WTC11 (cell line): ENCODE data around the gene TOE1. TPM values are rescaled to one million over a fixed set of nuclear protein-coding genes. Genes with fewer than 3 reads are reported as not detected.

Source experiments
- ATAC-seq: fragments of 200-7000 bp; cut with Tn5 transposase; 2 replicates; pipeline ENCODE4 v1.10.0; 2021; ENCODE audit warnings: mild to moderate bottlenecking, moderate library complexity
- CTCF ChIA-PET: fragments of 300-600 bp; sonication (Branson Sonifier 250); formaldehyde crosslinking; loops from one replicate; lab custom pipeline; 2021; ENCODE audit warnings: antibody characterized with exemption; lab: Charles Lee
- POLR2A ChIA-PET: fragments of 350-600 bp; sonication (Branson Sonifier 250); formaldehyde crosslinking; loops from one replicate; lab custom pipeline; 2021; ENCODE audit warnings: antibody characterized with exemption; lab: Charles Lee
- DNase-seq: peaks from one replicate; pipeline ENCODE4 v3.0.0; 2021; ENCODE audit warnings: low spot score
- H3K27ac Mint-ChIP-seq: 2 replicates; pipeline ENCODE4 v1.8.0; 2021; ENCODE audit warnings: mixed read lengths
- H3K27me3 Mint-ChIP-seq: 2 replicates; pipeline ENCODE4 v1.8.0; 2021; ENCODE audit warnings: low read depth, mild to moderate bottlenecking, moderate library complexity, mixed read lengths
- H3K36me3 Mint-ChIP-seq: 2 replicates; pipeline ENCODE4 v1.8.0; 2021; ENCODE audit warnings: mixed read lengths
- H3K4me1 Mint-ChIP-seq: 2 replicates; pipeline ENCODE4 v1.8.0; 2022; ENCODE audit warnings: mixed read lengths
- H3K4me3 Mint-ChIP-seq: 2 replicates; pipeline ENCODE4 v1.8.0; 2021; ENCODE audit warnings: mild to moderate bottlenecking, moderate library complexity, mixed read lengths
- H3K9me3 Mint-ChIP-seq: 2 replicates; pipeline ENCODE4 v1.8.0; 2021; ENCODE audit warnings: mixed read lengths
- ATF1 ChIP-seq: sonication (generic); formaldehyde crosslinking; IDR thresholded peaks from 2 replicates; pipeline ENCODE4 v1.8.1; 2023; ENCODE audit warnings: mild to moderate bottlenecking, moderate library complexity, missing genetic modification reagents
- ATF3 ChIP-seq: sonication (generic); formaldehyde crosslinking; conservative IDR thresholded peaks from 2 replicates; pipeline ENCODE4 v1.8.1; 2022; ENCODE audit warnings: mild to moderate bottlenecking, missing genetic modification reagents
- CBFB ChIP-seq: sonication (generic); formaldehyde crosslinking; IDR thresholded peaks from 2 replicates; pipeline ENCODE4 v1.8.1; 2022; ENCODE audit warnings: mild to moderate bottlenecking, low read depth, missing genetic modification reagents
- HMGA2 ChIP-seq: fragments of 250-450 bp; sonication (Bioruptor Pico); IDR thresholded peaks from 2 replicates; pipeline ENCODE4 v1.4.0; 2021; ENCODE audit warnings: mild to moderate bottlenecking, moderate library complexity
- JUN ChIP-seq: sonication (generic); formaldehyde crosslinking; IDR thresholded peaks from 2 replicates; pipeline ENCODE4 v1.8.0; 2023; ENCODE audit warnings: mild to moderate bottlenecking, missing genetic modification reagents
- KAT7 ChIP-seq: sonication (generic); formaldehyde crosslinking; IDR thresholded peaks from 2 replicates; pipeline ENCODE4 v1.8.1; 2023; ENCODE audit warnings: missing genetic modification reagents, mild to moderate bottlenecking, borderline replicate concordance
- MLX ChIP-seq: sonication (generic); formaldehyde crosslinking; IDR thresholded peaks from 2 replicates; pipeline ENCODE4 v1.8.1; 2023; ENCODE audit warnings: mild to moderate bottlenecking, missing genetic modification reagents, moderate library complexity
- MYBL2 ChIP-seq: sonication (generic); formaldehyde crosslinking; IDR thresholded peaks from 2 replicates; pipeline ENCODE4 v1.8.1; 2023; ENCODE audit warnings: mild to moderate bottlenecking, moderate library complexity, missing genetic modification reagents
- NFE2L1 ChIP-seq: sonication (generic); formaldehyde crosslinking; IDR thresholded peaks from 2 replicates; pipeline ENCODE4 v1.8.1; 2023; ENCODE audit warnings: missing genetic modification reagents
- NFYB ChIP-seq: sonication (generic); formaldehyde crosslinking; conservative IDR thresholded peaks from 2 replicates; pipeline ENCODE4 v1.8.0; 2022; ENCODE audit warnings: low read depth, missing genetic modification reagents
- NR1H2 ChIP-seq: sonication (generic); formaldehyde crosslinking; IDR thresholded peaks from 2 replicates; pipeline ENCODE4 v1.9.0; 2021; ENCODE audit warnings: mild to moderate bottlenecking, moderate library complexity, missing genetic modification reagents
- NR3C1 ChIP-seq: sonication (generic); formaldehyde crosslinking; conservative IDR thresholded peaks from 2 replicates; pipeline ENCODE4 v1.8.1; 2023; ENCODE audit warnings: low read depth, mild to moderate bottlenecking, missing genetic modification reagents
- OVOL2 ChIP-seq: fragments of 250-450 bp; sonication (Bioruptor Pico); IDR thresholded peaks from 2 replicates; pipeline ENCODE4 v1.9.0; 2021; ENCODE audit warnings: mild to moderate bottlenecking, borderline replicate concordance
- PRRX2 ChIP-seq: fragments of 250-450 bp; sonication (Bioruptor Pico); IDR thresholded peaks from 2 replicates; pipeline ENCODE4 v1.8.0; 2021; ENCODE audit warnings: mild to moderate bottlenecking
- RELA ChIP-seq: sonication (generic); formaldehyde crosslinking; IDR thresholded peaks from 2 replicates; pipeline ENCODE4 v1.8.1; 2022; ENCODE audit warnings: missing genetic modification reagents, mild to moderate bottlenecking, borderline replicate concordance
- SMAD3 ChIP-seq: sonication (generic); formaldehyde crosslinking; IDR thresholded peaks from 2 replicates; pipeline ENCODE4 v1.8.0; 2022; ENCODE audit warnings: missing genetic modification reagents, mild to moderate bottlenecking, borderline replicate concordance
- STAT6 ChIP-seq: sonication (generic); formaldehyde crosslinking; conservative IDR thresholded peaks from 2 replicates; pipeline ENCODE4 v1.8.1; 2023; ENCODE audit warnings: mild to moderate bottlenecking, low read depth, missing genetic modification reagents, moderate library complexity
- TCF7 ChIP-seq: sonication (generic); formaldehyde crosslinking; IDR thresholded peaks from 2 replicates; pipeline ENCODE4 v1.8.0; 2022; ENCODE audit warnings: mild to moderate bottlenecking, low read depth, missing genetic modification reagents, moderate library complexity
- TEAD4 ChIP-seq: sonication (generic); formaldehyde crosslinking; IDR thresholded peaks from 2 replicates; pipeline ENCODE4 v1.8.0; 2022; ENCODE audit warnings: mild to moderate bottlenecking, missing genetic modification reagents
- TP53 ChIP-seq: sonication (generic); formaldehyde crosslinking; IDR thresholded peaks from 2 replicates; pipeline ENCODE4 v1.8.1; 2023; ENCODE audit warnings: mild to moderate bottlenecking, missing genetic modification reagents
- USF1 ChIP-seq: sonication (generic); formaldehyde crosslinking; IDR thresholded peaks from 2 replicates; pipeline ENCODE4 v1.8.0; 2022; ENCODE audit warnings: mild to moderate bottlenecking, missing genetic modification reagents
- ZNF121 ChIP-seq: sonication (generic); formaldehyde crosslinking; IDR thresholded peaks from 2 replicates; pipeline ENCODE4 v1.8.0; 2023; ENCODE audit warnings: missing genetic modification reagents
- ZNF281 ChIP-seq: sonication (generic); formaldehyde crosslinking; IDR thresholded peaks from 2 replicates; pipeline ENCODE4 v1.8.0; 2023; ENCODE audit warnings: mild to moderate bottlenecking, missing genetic modification reagents
- ZNF671 ChIP-seq: fragments of 250-450 bp; sonication (Bioruptor Pico); IDR thresholded peaks from 2 replicates; pipeline ENCODE4 v1.8.0; 2021; ENCODE audit warnings: mild to moderate bottlenecking
- total RNA-seq: library from RNA; stranded (reverse); gene quantifications from 3 replicates; pipeline ENCODE4 v1.2.3, GENCODE V29; 2021

TOE1 gene
- total RNA-seq, 1 experiment from 2014 or later, result 7.4 TPM

- H3K4me1 Mint-ChIP-seq, result peaks cover 9% of the 10 kb centered on the region; the same call in 1 of the 2 replicates
- TF ChIP-seq RELA (CRISPR knock-in tag) (no peak), NFE2L1 (CRISPR knock-in tag) (no peak), OVOL2 (CRISPR knock-in tag) (no peak), NR1H2 (CRISPR knock-in tag) (no peak), SMAD3 (CRISPR knock-in tag) (no peak), ATF3 (no peak), NFYB (CRISPR knock-in tag) (no peak), STAT6 (CRISPR knock-in tag) (no peak), USF1 (CRISPR knock-in tag) (no peak), ATF1 (no peak), PRRX2 (CRISPR knock-in tag) (no peak), HMGA2 (CRISPR knock-in tag) (no peak), MLX (CRISPR knock-in tag) (no peak), TP53 (CRISPR knock-in tag) (no peak), KAT7 (no peak), JUN (CRISPR knock-in tag) (no peak)
- POLR2A ChIA-PET, result no interaction called here
- H3K4me3 Mint-ChIP-seq, result no peak overlapping the region
- no peaks in the 10 kb centered on the region for H3K9me3 Mint-ChIP-seq
- ATAC-seq (no peak), DNase-seq (no peak)
- H3K27me3 Mint-ChIP-seq, result no peaks in the 10 kb centered on the region
- no peaks in the 10 kb centered on the region for H3K36me3 Mint-ChIP-seq
- H3K27ac Mint-ChIP-seq, result no peak overlapping the region
- CTCF ChIA-PET, result interaction anchor here (0.6 kb wide), 1 partner anchor 204 kb away, joined by 3 read pairs; no protein-coding TSS in a partner anchor
Observed at GRCh38 chr1:45353685-45354084, 13.7 kb downstream of the TOE1 start.

- TF ChIP-seq TEAD4 (CRISPR knock-in tag), result no peak
- no peak for TF ChIP-seq TCF7
- no peak for TF ChIP-seq CBFB (CRISPR knock-in tag)
- TF ChIP-seq MYBL2 (CRISPR knock-in tag), result no peak
- TF ChIP-seq, all 79 proteins: peak for 0
- Mint-ChIP-seq H3K4me3 (no peak overlapping the region), H3K9me3 (no peaks in the 10 kb centered on the region), H3K27ac (no peak overlapping the region), H3K4me1 (peaks cover 10% of the 10 kb centered on the region), H3K36me3 (no peaks in the 10 kb centered on the region), H3K27me3 (no peaks in the 10 kb centered on the region)
- ATAC-seq (no peak), DNase-seq (no peak)
- POLR2A ChIA-PET, result no interaction called here
- CTCF ChIA-PET, result interaction anchor here (1.1 kb wide), 1 partner anchor 11 kb away, joined by 4 read pairs; no protein-coding TSS in a partner anchor
Observed at GRCh38 chr1:45354838-45355237, 14.9 kb downstream of the TOE1 start.

GRCh38 chr1:45355683-45356082 is 15.7 kb downstream of the TOE1 start:
- Mint-ChIP-seq H3K36me3 (no peaks in the 10 kb centered on the region), H3K27ac (no peak overlapping the region), H3K27me3 (no peaks in the 10 kb centered on the region), H3K9me3 (no peaks in the 10 kb centered on the region), H3K4me1 (peaks cover 18% of the 10 kb centered on the region), H3K4me3 (no peak overlapping the region)
- ChIA-PET CTCF (interaction anchor here (0.6 to 6.5 kb wide), 5 partner anchors 12 to 575 kb away, joined by 3 to 170 read pairs (median 4); partner anchors contain the start of gene TESK2), POLR2A (no interaction called here)
- ATAC-seq, result no peak
- DNase-seq, result no peak
- TF ChIP-seq ZNF121 (no peak), ATF1 (no peak), ZNF671 (CRISPR knock-in tag) (no peak), ZNF281 (CRISPR knock-in tag) (no peak), NR3C1 (no peak)
